HepG2 (cell line): Measurements from ENCODE around the gene WDR62. TPM values are rescaled to one million over a fixed set of nuclear protein-coding genes. Genes with fewer than 3 reads are reported as not detected.
A peak's percentile ranks its signal among the peaks of the same experiment; 100 is the strongest.

Experiments
- ARNT ChIP-seq: fragments of 450-650 bp; IDR thresholded peaks from 2 replicates; pipeline ENCODE4 v1.6.1; 2017
- ARNT2 ChIP-seq: sonication (generic); formaldehyde crosslinking; IDR thresholded peaks from 2 replicates; pipeline ENCODE4 v1.8.0; 2022; ENCODE audit warnings: mild to moderate bottlenecking, low read depth, missing genetic modification reagents, moderate library complexity
- MLLT10 ChIP-seq: sonication (generic); formaldehyde crosslinking; IDR thresholded peaks from 2 replicates; pipeline ENCODE4 v1.4.0; 2020; ENCODE audit warnings: missing genetic modification reagents
- MTF2 ChIP-seq: sonication (generic); formaldehyde crosslinking; IDR thresholded peaks from 2 replicates; pipeline ENCODE4 v1.5.0; 2020; ENCODE audit warnings: missing genetic modification reagents, borderline replicate concordance
- NR2F1 ChIP-seq, 2 experiments: fragments of 450-650 bp in 1 of 2; formaldehyde crosslinking in 1 of 2; IDR thresholded peaks; 2 replicates each; pipeline versions ENCODE4 v1.5.0 to v1.6.1; 2016 to 2020; ENCODE audit warnings: mild to moderate bottlenecking in 1 of 2, missing compliant biosample characterization in 1 of 2, missing genetic modification reagents in 1 of 2, moderate library complexity in 1 of 2
- TCF12 ChIP-seq, 2 experiments: fragments of 450-650 bp in 1 of 2; sonication (generic) in 1 of 2; formaldehyde crosslinking in 1 of 2; IDR thresholded peaks; 2 replicates each; pipeline versions ENCODE4 v1.6.1 to v1.8.0; 2017 to 2022; ENCODE audit warnings: antibody characterized with exemption in 1 of 2, mild to moderate bottlenecking in 1 of 2, missing genetic modification reagents in 1 of 2, moderate library complexity in 1 of 2
- TGIF2 ChIP-seq: IDR thresholded peaks from 2 replicates; pipeline ENCODE4 v1.6.1; 2016; ENCODE audit warnings: control low read depth, missing compliant biosample characterization
- ZMYM2 ChIP-seq: sonication (generic); formaldehyde crosslinking; IDR thresholded peaks from 2 replicates; pipeline ENCODE4 v1.8.0; 2022; ENCODE audit warnings: mild to moderate bottlenecking, missing genetic modification reagents
- ZNF224 ChIP-seq: sonication (generic); formaldehyde crosslinking; IDR thresholded peaks from 2 replicates; pipeline ENCODE4 v1.5.0; 2020; ENCODE audit warnings: mild to moderate bottlenecking, missing genetic modification reagents
- ZNF274 ChIP-seq: sonication (generic); formaldehyde crosslinking; IDR thresholded peaks from 2 replicates; pipeline ENCODE4 v1.5.1; 2020; ENCODE audit warnings: mild to moderate bottlenecking, missing genetic modification reagents
- ZNF280D ChIP-seq: sonication (generic); formaldehyde crosslinking; IDR thresholded peaks from 2 replicates; pipeline ENCODE4 v1.5.1; 2020; ENCODE audit warnings: mild to moderate bottlenecking, missing genetic modification reagents
- ZNF3 ChIP-seq: IDR thresholded peaks from 2 replicates; pipeline ENCODE4 v1.7.0; 2017; ENCODE audit warnings: inconsistent platforms
- ZNF354B ChIP-seq: sonication (generic); formaldehyde crosslinking; IDR thresholded peaks from 2 replicates; pipeline ENCODE4 v1.8.0; 2022; ENCODE audit warnings: mild to moderate bottlenecking, missing genetic modification reagents
- ZNF691 ChIP-seq: sonication (generic); formaldehyde crosslinking; IDR thresholded peaks from 2 replicates; pipeline ENCODE4 v1.4.0; 2020; ENCODE audit warnings: missing genetic modification reagents, low read depth, mild to moderate bottlenecking, borderline replicate concordance
- ZSCAN5A ChIP-seq: sonication (generic); formaldehyde crosslinking; IDR thresholded peaks from 2 replicates; pipeline ENCODE4 v1.8.0; 2022; ENCODE audit warnings: mild to moderate bottlenecking, missing genetic modification reagents, borderline replicate concordance
- ZZZ3 ChIP-seq: sonication (generic); formaldehyde crosslinking; IDR thresholded peaks from 2 replicates; pipeline ENCODE4 v1.4.0; 2020; ENCODE audit warnings: missing genetic modification reagents, mild to moderate bottlenecking, borderline replicate concordance
- polyA plus RNA-seq, 8 experiments: library from polyadenylated mRNA; depleted of rRNA in 3 of 8; stranded (reverse) in 7 of 8; unstranded in 1 of 8; fragments of >200 nt; fragmentation: Illumina TruSeq in 4 of 8; extraction: Trizol in 4 of 8; gene quantifications; 2 replicates each; pipeline versions ENCODE4 v1.2.1 to v1.2.3, GENCODE V29; 2011 to 2016; ENCODE audit warnings: low read depth in 4 of 8, missing spikeins in 1 of 8, mixed read lengths in 1 of 8; ENCODE audit not compliant: insufficient read depth in 1 of 8
- total RNA-seq, 5 experiments: library from RNA; depleted of rRNA; stranded (reverse); fragments of >200 nt; fragmentation: Illumina TruSeq; extraction: Trizol; gene quantifications; 2 replicates each; pipeline ENCODE4 v1.2.3, GENCODE V29; 2016; ENCODE audit warnings: low read depth in 1 of 5
- TF ChIP-seq, protein P1 (sequence below): sonication (generic); formaldehyde crosslinking; IDR thresholded peaks from 2 replicates; pipeline ENCODE4 v1.8.0; 2022; ENCODE audit warnings: mild to moderate bottlenecking, missing genetic modification reagents; ENCODE audit not compliant: insufficient replicate concordance
- TF ChIP-seq, protein P2 (sequence below): sonication (generic); formaldehyde crosslinking; IDR thresholded peaks from 2 replicates; pipeline ENCODE4 v1.4.0; 2020; ENCODE audit warnings: missing genetic modification reagents
- TF ChIP-seq, protein P3 (sequence below): sonication (generic); formaldehyde crosslinking; IDR thresholded peaks from 2 replicates; pipeline ENCODE4 v1.8.0; 2022; ENCODE audit warnings: missing genetic modification reagents, mild to moderate bottlenecking, inconsistent platforms, borderline replicate concordance

Gene WDR62
- total and polyA plus RNA-seq, 2 of the 13 experiments (the other 11 are each of a cell fraction or from before 2014, with no cell fraction given): 5.8 to 12.5 TPM

DNA sequence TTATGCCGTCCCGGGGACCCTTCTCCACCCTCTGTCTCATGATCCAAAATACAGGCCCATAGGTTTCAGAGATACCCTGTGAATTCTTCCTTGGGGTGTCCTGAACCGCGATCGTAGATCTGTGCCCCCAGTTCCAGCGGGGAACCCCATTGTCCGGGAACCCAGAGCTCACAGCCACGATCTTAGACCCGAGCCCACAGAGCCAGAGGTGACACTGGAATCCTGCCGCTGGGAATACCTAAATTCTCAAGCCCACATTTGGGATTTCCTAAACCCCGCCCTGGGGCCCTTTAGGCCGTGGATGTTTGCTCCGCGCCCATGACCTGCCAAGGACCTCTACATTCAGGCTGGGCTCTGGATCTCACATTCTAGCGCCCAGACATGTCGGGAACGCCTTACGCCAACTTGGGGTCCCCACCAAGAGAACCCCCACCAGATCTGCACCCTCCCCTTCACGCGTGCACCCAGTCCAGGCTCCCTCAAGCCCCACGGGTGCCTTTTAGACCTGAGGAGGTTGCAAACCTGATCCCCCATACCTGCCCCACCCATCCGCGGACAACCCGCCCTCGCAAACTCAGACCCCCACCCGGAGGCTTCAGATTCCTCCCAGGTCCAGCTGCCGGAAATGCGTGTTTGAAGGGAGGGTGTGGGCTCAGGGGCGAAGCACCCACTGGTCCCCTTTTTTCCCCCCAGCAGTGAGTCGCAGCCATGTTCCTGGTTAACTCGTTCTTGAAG lies 85.8 kb downstream of the WDR62 start (continued):
- no peak for TF ChIP-seq ZNF691 (CRISPR knock-in tag)
- TF ChIP-seq ZSCAN5A: no peak
- TF ChIP-seq ARNT2 (CRISPR knock-in tag): 0 out of 2 replicates have a peak, but pooled peaks have one; percentile 4
- TF ChIP-seq TGIF2 (CRISPR knock-in tag): peak; percentile 20
- no peak for TF ChIP-seq ZNF280D (CRISPR knock-in tag)
- no peak for TF ChIP-seq ZMYM2 (CRISPR knock-in tag)
- TF ChIP-seq ZZZ3 (CRISPR knock-in tag): no peak
- TF ChIP-seq, protein P1, sequence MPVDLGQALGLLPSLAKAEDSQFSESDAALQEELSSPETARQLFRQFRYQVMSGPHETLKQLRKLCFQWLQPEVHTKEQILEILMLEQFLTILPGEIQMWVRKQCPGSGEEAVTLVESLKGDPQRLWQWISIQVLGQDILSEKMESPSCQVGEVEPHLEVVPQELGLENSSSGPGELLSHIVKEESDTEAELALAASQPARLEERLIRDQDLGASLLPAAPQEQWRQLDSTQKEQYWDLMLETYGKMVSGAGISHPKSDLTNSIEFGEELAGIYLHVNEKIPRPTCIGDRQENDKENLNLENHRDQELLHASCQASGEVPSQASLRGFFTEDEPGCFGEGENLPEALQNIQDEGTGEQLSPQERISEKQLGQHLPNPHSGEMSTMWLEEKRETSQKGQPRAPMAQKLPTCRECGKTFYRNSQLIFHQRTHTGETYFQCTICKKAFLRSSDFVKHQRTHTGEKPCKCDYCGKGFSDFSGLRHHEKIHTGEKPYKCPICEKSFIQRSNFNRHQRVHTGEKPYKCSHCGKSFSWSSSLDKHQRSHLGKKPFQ (CRISPR knock-in tag): peak; percentile 3
- TF ChIP-seq TCF12 (IDR thresholded peaks at IDR 0.05): no peak
- peak; percentile 12; the same call in 1 of the 2 replicates for TF ChIP-seq TCF12 (CRISPR knock-in tag; IDR thresholded peaks at IDR 0.05)
- 0 out of 2 replicates have a peak, but pooled peaks have one; percentile 19 for TF ChIP-seq ZNF274 (CRISPR knock-in tag)
- TF ChIP-seq, protein P2, sequence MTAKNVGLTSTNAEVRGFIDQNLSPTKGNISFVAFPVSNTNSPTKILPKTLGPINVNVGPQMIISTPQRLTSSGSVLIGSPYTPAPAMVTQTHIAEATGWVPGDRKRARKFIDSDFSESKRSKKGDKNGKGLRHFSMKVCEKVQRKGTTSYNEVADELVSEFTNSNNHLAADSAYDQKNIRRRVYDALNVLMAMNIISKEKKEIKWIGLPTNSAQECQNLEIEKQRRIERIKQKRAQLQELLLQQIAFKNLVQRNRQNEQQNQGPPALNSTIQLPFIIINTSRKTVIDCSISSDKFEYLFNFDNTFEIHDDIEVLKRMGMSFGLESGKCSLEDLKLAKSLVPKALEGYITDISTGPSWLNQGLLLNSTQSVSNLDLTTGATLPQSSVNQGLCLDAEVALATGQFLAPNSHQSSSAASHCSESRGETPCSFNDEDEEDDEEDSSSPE (CRISPR knock-in tag): no peak
- TF ChIP-seq MLLT10 (CRISPR knock-in tag): no peak
- no peak for TF ChIP-seq ARNT
- TF ChIP-seq, protein P3, sequence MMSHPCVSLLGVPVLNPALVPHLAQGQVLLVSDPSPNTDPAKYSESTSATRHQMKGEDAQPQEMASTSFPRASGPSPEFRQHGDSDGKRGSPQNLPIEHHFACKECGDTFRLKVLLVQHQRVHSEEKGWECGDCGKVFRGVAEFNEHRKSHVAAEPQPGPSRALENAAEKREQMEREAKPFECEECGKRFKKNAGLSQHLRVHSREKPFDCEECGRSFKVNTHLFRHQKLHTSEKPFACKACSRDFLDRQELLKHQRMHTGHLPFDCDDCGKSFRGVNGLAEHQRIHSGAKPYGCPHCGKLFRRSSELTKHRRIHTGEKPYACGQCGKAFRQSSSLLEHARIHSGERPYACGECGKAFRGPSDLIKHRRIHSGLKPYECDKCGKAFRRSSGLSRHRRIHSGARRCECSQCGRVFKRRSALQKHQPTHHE: peak; percentile 14; the same call in 1 of the 2 replicates
- no peak for TF ChIP-seq ZNF3 (CRISPR knock-in tag)
- no peak for TF ChIP-seq NR2F1 (CRISPR knock-in tag; IDR thresholded peaks at IDR 0.05)
- 0 out of 2 replicates have a peak, but pooled peaks have one; percentile 88 for TF ChIP-seq ZNF224 (CRISPR knock-in tag)
- no peak for TF ChIP-seq MTF2
- TF ChIP-seq ZNF354B (CRISPR knock-in tag): no peak
